ENCODE data around the gene EEFSEC.

Gene EEFSEC

DNA sequence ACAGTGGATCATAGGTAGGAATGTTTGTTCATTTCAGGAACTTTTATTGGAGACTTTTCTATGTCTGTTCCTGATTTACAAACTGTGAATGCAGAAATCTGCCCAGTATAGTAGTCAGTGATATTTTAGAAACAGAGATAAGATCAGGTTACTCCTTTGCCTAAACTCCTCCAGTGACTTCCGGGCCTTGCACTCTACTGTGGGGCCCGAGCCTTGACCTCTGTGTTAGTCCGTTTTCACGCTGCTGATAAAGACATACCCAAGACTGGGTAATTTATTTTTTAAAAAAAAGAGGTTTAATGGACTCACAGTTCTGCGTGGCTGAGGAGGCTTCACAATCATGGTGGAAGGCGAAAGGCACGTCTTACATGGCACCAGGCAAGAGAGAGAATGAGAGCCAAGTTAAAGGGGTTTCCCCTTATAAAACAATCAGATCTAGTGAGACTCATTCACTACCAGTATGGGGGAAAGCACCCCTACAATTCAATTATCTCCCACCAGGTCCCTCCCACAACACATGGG lies 186.3 kb downstream of the EEFSEC start:
- no peak for DNase-seq

- DNase-seq, result no peak
These were observed 187.1 kb downstream of the EEFSEC start for GRCh38 chr3:128340198-128340903.

GRCh38 chr3:128340904-128341555 lies 187.7 kb downstream of the EEFSEC start:
- DNase-seq, result no peak

DNA sequence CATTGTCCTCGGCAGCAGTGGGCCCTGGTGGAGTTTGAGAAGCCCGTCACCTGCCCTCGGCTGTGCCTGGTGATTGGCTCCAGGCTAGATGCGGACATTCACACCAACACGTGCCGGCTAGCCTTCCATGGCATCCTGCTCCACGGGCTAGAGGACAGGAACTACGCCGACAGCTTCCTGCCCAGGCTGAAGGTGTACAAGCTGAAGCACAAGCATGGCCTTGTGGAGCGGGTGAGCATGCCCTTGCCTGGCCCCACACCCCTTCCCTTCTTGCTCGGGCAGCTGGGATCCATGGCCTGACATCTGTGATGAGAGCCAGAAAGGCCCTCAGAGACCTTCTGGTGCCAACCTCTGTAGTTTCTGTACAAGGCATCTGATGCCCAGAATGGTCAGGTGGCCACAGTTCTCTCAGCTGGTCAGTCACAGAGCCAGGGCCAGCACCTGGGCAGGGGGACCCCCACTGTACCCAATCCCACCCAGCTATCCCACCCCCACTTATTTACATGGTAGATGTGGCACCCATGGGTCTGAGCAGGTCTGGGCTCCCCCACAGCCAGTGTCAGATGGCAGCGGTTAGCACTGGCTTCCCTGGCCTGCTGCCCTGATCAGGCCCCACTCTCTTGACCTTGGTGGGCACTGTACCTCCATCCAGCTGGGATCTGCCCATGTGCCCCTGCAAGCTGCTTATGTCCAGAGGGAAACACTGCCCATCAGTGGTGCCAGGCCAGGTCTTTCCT lies 188.5 kb downstream of the EEFSEC start:
- DNase-seq, result no peak

DNA sequence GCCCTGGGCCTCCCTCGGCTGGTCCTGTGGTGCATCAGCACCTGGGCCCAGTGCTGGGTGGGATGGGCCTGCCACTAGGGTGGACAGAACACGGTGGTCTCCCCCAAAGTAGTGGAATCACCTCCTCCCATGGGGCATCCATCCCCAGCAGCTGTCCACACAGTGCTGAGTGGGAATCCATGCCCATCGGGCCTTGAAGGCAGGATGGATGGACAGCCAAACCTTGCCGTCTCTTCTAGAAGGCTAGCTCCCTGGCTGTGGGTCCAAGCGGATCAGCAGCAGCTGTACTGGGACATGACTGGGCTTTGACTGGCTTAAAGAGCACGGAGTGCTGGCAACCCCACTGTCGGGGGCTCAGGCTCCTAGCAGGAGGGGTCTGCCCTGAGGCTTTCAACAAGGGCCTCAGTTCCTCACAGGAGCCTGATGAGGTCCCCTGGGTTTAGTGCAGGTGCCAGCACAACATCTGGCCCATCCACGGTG lies 189.5 kb downstream of the EEFSEC start:
- DNase-seq, result no peak

GRCh38 chr3:128343287-128344051 lies 190.2 kb downstream of the EEFSEC start:
- DNase-seq, result no peak

DNA sequence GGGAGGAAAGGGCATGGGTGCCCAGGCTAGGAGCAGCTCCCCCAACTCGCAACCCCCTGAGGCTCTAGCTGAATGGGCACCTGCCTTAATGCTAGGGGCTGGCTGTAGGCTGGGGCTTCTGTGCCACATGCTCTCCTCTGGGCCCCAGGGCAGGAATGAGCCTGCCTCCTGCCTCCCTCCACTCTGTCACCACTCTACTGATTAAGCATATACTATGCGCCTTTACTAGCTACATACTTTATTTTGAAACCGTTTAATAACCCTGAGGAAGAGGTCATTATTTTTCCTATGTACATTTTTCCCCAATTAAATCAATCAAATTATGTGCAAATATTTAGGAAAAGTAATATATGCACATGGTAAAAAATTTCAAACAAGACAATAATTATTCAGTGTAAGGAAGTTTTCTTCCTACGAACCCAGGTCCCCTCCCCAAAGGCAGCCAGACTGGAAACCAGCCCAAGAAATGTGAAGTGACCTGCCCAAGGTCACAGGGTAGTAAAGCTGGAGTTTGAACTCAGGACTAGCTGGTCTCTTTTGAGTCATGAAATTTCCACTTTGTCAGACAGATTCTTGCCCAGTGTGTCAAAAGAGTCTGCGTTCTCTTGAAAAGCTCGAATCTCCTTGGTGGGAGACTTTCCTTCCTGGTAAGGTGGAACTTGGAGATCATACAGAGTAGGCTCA lies 190.9 kb downstream of the EEFSEC start:
- no peak for DNase-seq

DNA sequence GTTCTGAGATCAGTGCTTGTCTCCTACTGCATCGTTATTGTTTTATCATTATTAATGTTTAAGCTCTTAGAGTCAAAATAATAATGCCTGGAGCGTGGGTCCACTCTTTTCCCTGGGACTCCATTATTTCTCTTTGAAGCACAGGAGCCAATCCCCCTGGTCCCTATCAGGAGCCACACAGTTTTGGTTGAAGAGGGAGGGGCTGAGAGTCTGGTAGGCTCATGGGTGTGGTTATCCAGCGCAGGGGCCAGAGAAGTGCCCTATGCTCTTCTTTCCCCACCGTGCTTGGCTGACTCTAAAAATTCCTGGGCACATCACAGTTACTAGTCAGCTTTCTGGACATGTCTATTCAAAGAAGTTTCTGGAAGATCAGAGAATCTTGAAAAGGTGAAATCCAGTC lies 191.9 kb downstream of the EEFSEC start:
- DNase-seq, result no peak

DNA sequence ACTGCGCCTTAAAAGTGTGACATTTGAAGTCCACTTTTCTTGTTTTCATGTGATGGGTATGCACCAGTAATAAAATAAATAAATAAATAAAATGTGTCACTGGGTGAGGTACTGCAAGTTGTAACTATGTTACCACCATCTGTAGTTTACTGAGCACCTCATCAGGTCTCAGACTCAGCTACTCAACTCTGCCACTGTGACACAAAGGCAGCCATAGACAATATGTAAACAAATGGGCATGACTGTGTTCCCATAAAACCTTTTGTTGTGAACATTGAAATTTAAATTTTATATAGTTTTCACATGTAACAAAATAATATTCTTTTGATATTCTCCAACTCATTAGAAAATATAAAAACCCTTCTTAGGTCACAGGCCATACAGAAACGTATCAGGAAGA lies 193.3 kb downstream of the EEFSEC start:
- no peak for DNase-seq

GRCh38 chr3:128347282-128347681 lies 194.0 kb downstream of the EEFSEC start:
- DNase-seq, result no peak

- no peak for DNase-seq
These were observed 194.8 kb downstream of the EEFSEC start for GRCh38 chr3:128348075-128348474.

DNA sequence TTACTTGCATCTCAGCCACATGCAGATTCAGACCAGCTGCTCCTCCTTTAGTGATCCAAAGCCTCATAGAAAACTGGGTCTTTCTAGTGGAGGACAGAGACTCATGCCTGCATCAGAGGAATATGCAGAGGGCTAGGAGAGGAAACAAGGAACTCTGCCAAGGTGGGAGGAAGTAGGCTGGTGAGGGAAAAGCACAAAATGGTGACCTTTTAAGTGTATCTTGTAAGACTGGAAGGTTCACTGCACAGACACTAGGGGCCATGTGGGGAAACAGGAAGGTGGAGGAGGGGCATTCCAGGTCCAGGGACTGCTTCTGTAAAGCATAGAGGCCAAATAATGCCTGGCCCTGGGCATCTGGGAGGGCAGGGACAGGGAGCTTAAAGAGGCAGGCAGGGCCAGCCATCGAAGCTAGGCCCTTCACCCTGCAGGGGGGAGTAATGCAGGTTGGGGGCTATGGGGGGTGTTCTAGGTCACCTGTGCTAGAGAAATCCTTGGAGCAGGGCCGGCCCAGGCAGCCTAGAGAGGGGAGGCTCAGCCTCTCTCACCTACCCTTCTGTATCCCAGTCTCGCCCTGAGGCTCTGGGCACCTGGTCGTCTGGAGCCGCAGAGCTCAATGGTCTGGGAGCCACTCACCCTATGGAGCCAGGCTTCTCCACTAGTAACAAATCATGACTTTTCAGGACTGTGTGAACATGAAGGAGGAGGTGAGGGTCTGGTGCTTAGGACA lies 195.7 kb downstream of the EEFSEC start:
- no peak for DNase-seq

- no peak for DNase-seq
These were observed 196.8 kb downstream of the EEFSEC start for GRCh38 chr3:128349963-128350599.

DNA sequence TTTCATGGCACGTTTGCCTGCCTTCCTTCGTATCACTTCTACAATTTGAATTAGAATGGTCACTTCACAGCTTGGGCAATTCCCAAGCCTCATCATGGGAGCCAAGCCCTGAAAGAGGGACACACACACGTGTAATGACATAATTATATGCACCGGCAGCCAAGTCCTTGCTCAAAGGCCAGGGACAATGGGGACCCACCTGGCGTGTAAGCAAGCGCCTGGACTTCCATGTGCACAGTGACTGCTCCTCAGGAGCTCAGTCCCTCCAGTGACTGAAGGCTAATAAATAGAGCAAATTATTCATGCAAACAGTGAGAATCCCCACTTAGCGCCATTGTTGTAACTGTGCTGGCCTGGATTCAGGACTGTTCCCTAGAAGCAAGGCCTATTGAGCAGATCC lies 198.3 kb downstream of the EEFSEC start:
- no peak for DNase-seq

DNA sequence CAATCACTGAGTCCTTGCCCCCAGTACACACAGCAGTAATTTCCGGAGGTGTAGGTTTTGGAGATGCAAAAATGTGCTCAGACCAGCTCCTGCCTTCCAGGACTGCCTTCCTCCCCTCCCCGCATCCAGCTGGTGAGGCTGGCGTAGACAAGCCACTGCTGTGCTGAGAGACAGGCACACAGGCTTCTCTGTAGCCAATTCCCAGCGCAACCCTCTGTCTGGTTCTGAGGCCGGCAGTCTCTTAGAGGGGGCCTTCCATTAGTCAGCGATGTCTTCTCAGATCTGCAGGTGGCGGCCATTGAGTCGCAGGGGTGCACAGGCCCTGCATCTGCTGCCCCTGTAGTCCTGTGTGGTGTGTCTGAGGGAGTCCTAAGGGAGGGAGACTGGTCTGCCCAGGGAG lies 199.0 kb downstream of the EEFSEC start:
- DNase-seq, result no peak

GRCh38 chr3:128353361-128353965 lies 200.2 kb downstream of the EEFSEC start:
- no peak for DNase-seq

- no peak for DNase-seq
These were observed 200.9 kb downstream of the EEFSEC start for GRCh38 chr3:128353991-128354687.

DNA sequence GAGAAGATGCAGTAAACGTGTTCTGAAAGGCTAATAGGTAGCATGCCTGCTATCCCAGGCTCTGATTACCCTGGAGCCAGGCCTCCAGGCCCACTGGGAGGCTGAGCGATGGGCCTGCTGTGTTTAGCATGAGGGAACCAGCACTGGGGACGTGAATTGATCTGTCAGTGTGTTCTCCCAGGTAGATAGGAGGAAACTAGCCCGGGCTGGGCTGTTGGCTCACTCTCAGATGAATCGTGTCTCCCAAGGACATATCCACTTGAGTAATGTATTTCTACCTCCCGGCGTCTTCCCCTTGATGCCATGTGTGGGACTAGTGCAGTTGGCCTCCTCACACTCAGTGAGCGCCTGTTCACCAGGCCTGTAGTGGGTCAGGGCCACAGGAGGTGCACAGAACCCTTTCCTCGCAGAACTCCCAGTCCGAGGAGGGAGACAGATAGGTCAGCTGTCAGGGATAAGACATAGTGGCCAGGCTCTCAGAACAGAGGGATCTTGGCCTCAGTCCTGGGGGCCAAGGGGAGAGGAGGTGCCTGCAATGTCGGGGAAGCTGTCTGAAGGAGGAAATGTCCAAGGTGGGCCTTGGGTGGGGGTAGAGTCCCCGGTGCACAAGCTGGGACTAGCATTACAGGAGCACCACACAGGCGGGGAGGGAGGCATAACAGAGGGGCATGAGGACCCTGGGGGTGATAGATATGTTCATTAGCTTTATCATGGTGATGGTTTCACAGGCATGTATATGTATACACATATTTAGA lies 201.7 kb downstream of the EEFSEC start:
- DNase-seq, result no peak

- DNase-seq, result no peak
These were observed 202.2 kb downstream of the EEFSEC start for GRCh38 chr3:128355543-128355919.

Measured in KG1 (cell line).